HG02623 (cell line): ENCODE measurements around the gene CBX8.

ENCODE experiments used
- ATAC-seq: cut with Tn5 transposase; IDR thresholded peaks from one replicate; pipeline ENCODE4 v1.9.1; 2021; ENCODE audit warnings: moderate library complexity; ENCODE audit not compliant: unreplicated experiment

The CBX8 gene

DNA sequence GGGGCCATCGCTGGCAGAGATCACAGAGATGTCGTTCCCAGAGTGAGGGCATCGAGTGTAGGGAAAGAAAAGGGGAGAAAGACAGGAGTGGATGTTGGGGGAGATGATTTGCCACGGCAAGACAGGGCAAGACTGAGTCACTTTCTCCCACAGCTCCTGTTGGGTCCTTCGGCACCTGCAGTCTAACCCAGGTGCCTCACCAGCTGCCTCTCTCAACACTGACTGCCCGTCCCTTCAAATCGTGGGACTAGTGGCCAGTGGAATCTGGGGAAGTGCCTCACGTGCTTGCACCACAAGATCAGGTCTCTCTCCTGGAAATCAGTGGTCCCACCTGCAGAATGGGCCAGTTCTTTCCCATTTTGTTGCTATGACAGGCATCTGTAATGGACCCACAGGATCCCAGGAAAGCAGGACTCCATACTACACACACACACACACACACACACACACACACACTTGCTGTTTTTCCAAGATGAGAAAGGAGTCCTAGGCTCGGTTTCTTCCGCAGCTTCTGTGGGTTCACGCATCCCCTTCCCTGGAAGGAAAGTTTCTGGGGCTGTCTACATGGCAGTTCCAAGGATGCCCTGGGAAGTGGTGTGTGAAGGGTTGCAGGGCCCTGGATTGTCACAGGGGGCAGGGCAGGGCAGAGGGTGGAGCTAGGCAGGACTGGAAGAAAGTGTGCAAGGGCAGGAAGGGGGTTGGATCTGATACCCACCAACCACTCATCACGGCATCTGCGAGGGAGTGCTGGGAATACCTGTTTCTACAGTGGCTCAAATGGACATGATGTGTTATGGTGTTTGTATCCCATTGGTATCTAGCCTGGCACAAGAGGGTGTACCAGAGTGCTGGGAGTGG lies 10.2 kb upstream of the CBX8 start:
- no peak for ATAC-seq

DNA sequence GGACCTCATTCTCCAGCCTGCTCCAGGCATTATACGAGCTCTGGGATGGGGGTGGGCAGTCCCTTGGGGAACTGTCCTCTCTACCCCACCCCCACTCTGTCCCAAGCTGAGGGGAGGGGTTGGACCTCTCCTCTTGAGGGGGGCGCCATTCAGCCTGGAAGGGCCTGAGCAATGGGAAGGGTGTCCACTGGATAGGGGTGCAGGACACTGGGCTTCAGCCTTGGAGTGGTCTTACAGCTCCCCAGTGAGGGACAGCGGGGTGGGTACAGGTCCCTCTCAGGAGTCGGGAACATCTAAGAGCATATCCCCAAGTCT lies 9.5 kb upstream of the CBX8 start:
- ATAC-seq: no peak

DNA sequence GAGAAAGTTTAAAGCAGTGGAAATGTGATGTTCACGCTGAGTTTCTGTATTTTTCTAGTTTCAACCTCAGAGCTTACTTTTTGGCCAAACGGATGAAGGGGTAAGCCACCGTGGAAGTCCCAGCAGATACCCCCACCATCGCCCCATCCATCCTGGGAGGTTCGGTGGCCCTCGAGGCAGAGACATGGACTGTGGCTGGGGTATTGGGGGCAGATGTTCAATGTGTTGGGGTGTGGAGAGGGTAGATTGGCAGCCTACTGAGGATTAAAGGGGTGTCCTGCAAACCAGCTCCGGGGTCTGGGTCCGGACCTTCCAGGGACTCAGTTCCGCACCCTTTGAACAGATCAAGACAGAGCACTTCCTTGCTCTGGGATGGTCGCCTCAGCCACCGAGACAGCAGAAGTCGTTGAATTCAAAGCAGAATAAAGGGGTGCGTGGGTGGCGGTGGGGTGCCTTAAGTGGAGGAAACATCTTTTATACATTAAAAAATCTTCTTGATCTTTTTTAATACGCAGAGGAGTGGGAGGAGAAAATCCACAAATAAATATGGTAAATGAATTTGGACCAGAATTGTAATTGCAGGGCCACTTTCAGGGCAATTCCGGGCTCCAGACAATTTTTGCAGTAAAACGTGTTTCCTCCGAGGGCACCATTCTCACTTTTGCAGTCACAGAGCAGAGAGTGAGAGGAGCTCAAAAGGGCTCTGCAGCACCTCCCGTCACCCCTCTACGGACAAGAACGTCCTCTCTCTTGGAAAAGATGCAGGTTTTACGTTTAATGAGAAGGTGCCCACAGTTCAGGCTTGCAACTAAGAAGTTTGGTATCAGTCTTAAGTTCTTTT lies 8.2 kb upstream of the CBX8 start:
- ATAC-seq: no peak

DNA sequence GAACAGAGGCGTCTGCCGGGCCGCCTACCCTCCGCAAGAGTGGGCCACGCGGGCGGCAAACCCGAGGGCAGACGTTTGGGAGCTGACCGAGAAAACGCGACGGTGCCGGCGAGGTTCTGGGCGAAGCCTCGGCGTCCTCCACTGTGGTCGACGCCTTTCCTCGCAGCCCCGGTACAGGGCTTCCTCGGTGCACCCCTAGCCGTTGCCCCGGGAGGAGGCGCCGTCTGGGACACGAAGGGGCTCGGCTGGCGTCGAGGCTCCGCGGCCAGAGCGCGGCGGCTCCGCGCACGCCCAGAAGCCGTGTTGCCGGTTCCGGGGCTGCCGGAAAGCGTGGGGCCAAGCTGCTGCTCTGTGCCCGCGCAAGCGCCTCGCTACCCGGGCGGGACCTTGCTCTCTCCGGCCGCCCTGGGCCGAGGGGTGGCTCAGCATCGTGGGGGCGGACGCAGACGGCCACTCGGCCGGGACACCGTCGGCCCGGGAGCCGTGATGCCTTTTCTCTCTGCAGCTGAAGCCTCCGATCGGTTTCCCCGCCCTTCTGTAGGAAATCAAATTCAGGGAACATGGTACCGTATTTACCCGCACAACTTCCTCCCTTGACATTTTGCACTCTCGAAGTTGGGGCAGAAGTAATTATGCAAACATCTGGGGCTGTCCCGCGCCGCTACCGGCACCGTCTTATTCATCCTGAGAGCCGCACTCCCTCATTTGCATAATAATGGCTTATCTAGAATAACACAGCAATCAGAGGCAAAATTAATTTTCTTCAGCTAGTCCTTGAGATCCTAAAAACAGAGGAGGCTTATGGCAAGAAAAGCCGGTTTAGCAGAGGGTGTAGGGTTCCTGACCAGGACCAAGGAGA lies 7.3 kb upstream of the CBX8 start:
- no peak for ATAC-seq

GRCh38 chr17:79803421-79803996 lies 6.6 kb upstream of the CBX8 start:
- no peak for ATAC-seq

GRCh38 chr17:79802736-79803420 lies 6.0 kb upstream of the CBX8 start:
- ATAC-seq: no peak

GRCh38 chr17:79802039-79802735 lies 5.3 kb upstream of the CBX8 start:
- ATAC-seq: no peak

- ATAC-seq: no peak
Observed at GRCh38 chr17:79801156-79802038, 4.5 kb upstream of the CBX8 start.

DNA sequence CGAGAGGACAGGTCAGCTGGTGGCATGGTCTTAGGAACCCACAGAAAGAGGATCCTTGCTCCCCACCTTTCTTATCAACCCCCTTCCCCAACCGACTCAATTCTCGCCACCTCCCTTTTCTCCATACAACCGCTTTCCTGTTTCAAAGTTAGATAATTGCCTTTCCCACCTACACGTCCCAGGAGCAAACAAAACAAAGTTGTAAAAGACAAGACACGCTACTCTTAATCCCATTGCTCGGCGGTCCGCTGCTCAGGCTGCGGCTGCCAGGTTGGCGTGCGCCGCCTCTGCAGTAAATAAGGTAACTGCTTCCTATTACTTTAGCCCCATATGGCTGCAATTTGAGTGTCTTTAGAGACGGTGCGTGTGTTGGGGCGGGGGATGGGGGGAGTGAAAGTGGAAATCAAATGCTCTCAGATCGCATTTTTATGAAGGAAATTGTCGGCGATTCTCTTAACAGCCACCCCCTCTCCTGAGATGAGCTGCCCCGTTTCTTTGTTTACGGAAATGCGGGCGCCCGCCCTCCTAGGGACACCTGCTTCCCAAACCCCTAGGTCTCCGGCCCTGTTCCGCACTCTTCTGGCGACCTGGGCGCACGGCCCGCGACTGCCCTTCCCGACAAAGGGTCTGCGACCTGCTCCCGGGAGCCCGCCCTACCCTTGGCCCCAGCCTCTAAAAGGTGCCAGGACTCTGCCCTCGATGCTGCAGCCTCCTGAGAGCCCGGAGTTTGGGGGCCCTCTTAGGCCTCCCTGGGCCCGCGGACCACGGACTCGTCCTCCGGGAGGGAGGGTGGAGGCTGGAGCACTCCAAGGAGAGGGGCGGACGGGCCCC lies 3.7 kb upstream of the CBX8 start:
- ATAC-seq: no peak

- no peak for ATAC-seq
Observed at GRCh38 chr17:79799538-79800324, 2.9 kb upstream of the CBX8 start.

DNA sequence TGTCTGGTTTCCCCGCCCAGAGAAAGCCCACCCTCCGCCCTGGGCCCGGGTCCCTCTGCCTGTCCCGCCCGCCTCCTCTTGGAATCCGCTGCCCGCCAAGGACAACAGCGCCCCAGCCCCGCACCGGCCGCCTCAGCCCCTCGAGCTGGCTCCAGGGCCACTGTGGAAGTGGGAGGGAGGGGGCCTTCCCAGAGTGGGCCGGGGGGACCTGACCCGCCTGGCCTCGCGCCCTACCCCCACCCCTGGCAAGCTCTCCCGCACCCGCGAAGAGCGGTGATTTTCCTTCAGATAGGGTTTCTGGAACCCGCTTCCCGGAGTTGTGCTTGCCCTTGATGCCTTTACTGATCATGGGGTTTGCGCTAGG lies 2.3 kb upstream of the CBX8 start:
- no peak for ATAC-seq

DNA sequence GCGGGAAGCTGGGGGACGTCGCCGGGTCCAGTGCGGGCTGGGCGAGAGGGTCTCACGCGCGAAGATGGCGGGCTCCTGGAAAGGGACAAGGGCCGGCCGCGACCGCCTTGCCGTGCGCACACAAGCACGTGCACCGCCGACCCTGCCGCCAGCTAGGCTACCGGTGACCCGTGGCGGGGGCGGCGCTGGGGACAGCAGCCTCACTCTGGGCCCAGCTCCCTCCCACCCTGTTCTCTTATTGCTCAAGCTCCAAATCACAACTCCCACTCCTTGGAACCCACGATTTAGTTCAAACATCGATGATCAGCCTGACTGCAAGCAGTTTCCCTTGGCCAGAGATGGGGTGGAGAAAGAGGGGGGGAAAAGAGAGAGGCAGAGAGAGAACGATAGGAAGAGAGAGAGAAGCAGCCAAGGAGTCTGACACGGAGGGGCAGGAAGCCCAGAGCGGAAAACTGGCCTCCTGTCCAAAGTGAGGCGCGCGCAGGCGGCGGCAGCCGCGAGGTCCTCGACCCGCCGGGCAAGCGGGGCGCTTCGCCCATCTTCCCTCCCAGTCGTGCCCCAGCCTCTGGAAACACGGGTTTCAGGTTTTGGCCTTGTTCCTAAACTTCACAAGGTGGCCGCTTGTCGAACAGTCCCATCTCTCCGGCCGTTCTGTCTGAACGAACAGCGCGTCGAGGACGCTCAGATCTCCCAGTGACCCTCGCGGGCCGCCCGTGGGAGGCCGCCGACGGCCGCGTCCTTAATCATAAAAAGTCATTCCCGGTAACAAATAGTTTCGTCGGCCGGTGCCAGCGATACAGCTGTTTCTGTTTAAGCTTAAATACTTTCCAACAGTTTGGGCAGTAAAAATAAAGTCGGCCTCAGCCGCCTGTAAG lies 1.7 kb upstream of the CBX8 start:
- no peak for ATAC-seq

- ATAC-seq: no peak
Observed at GRCh38 chr17:79797492-79798298, 818 bp upstream of the CBX8 start.

DNA sequence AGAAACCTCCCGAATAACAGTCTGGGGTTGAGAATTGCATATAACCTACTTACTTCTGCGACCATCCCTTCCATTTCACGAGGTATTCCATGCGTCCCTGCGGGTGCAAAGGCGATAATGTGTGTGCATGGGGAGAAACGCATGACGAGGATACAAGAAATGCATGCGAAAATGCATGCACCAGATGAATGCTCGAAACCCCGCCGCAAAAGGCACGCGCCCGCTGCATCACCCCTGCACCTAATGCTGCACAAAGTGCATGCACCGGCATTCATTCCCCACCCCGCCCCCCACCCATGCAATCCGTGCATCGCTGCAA lies 474 bp downstream of the CBX8 start:
- ATAC-seq: no peak

DNA sequence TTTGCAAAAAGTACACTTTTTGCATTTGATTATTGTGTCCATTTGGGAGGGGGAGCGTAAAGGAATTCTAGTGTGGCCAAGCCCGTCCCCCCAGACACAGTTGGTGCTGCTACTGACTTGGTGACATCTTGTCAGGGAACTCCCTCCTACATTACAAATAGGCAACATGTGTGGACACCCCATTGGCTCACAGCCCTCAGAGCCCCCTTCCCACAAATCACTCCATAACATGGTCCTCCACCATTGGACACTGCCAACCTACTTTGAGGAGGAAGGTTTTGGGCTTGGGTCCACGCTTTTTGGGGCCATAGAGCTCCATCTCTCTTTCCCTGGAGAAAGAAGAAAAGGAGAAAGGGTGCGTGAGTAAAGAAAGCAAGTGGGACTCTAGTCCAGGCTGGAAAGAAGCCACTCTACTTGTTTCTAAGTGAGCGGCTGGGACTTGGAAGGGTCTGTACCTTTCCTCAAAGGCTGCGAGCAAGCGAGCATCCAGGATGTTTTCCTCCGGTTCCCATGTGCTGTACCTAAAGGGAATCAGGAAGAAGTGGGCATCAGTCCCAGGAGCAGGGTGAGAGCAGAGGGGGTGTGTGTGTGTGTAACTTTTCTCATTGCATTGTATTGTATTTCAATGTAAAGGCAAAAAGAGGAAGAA lies 958 bp downstream of the CBX8 start:
- ATAC-seq: no peak
